Measurements from ENCODE around the gene BCAR1. TPM values are rescaled to one million over a fixed set of nuclear protein-coding genes. Genes with fewer than 3 reads are reported as not detected.

The BCAR1 gene
- total RNA-seq, 2 donors from 2014 or later = 51.1 to 181 TPM

DNA sequence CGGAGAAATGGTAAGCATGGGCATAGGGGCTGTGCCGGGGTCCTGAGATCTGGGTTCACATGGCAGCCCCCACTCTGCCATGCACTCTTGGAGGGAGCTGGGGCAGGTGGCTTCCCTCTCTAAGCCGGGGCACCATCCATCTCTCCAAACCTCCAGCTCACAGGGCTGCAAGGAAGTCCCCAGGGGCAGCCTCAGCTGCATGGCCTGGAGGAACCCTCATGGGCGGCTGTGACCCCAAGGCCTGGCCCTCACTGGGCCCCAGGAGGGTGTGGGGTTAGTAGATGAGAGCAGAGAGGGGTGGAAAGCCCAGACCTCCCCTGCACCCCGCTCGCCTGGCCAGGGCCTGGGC is 47.0 kb downstream of the BCAR1 start:
- TF ChIP-seq POLR2AphosphoS5 (IDR thresholded peaks at IDR 0.05) = no peak
- TF ChIP-seq, protein P1, sequence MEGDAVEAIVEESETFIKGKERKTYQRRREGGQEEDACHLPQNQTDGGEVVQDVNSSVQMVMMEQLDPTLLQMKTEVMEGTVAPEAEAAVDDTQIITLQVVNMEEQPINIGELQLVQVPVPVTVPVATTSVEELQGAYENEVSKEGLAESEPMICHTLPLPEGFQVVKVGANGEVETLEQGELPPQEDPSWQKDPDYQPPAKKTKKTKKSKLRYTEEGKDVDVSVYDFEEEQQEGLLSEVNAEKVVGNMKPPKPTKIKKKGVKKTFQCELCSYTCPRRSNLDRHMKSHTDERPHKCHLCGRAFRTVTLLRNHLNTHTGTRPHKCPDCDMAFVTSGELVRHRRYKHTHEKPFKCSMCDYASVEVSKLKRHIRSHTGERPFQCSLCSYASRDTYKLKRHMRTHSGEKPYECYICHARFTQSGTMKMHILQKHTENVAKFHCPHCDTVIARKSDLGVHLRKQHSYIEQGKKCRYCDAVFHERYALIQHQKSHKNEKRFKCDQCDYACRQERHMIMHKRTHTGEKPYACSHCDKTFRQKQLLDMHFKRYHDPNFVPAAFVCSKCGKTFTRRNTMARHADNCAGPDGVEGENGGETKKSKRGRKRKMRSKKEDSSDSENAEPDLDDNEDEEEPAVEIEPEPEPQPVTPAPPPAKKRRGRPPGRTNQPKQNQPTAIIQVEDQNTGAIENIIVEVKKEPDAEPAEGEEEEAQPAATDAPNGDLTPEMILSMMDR (IDR thresholded peaks at IDR 0.05) = no peak
- no peak for TF ChIP-seq POLR2A (IDR thresholded peaks at IDR 0.05)
- no peaks in the 10 kb centered on the region for H3K4me1 ChIP-seq (replicated peaks)
- no peak overlapping the region for H3K27ac ChIP-seq
- no peaks in the 10 kb centered on the region for H3K9me3 ChIP-seq
- intact Hi-C loops (cut with DNase I) = no loop called here
- 95% methylated on average over 4 of the region's 6 CpGs for WGBS
- no peaks in the 10 kb centered on the region for H3K36me3 ChIP-seq
- DNase-seq (ENCODE audit: low spot score) = no peak
- no peak overlapping the region for H3K4me3 ChIP-seq
- no peaks in the 10 kb centered on the region for H3K27me3 ChIP-seq (replicated peaks; ENCODE audit: insufficient read depth)

DNA sequence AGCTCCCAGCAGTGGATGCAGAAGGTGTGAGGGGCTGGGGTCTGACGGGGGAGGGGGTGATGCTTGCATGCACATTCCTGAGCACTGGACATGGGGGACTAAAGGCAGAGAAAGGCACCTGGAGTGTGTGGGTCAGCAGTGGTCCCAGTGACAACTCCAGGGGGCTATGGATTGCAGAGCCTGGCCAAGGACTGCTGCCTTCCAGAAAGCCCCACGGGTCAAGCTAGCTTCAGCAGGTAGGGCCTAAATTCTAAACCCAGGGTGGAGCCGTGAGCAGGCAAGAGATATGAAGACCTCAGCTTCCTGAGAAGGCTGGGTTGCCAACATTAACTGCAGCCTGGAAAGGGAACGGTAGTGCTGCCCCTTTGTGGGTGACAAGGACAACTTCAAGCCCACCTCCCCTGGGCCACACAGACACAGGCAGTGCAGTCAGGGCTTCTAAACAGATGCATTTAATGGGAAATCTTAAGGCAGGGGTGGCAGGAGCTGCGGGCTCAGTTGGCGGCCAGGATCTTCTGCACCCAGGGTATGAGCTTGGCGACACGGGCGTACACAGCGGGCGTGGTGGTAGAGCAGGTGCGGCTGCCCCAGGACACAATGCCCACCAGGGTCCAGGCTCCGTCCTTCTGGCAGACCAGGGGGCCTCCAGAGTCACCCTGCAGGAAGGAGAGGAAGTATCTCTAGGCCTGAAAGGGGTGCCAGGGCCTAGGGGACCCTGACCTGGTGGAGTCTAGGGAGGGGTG is 47.6 kb downstream of the BCAR1 start:
- no peaks in the 10 kb centered on the region for H3K9me3 ChIP-seq
- H3K36me3 ChIP-seq = no peaks in the 10 kb centered on the region
- WGBS = 83% methylated on average over 13 of the region's 13 CpGs
- intact Hi-C loops (cut with DNase I) = no loop called here
- H3K4me1 ChIP-seq (replicated peaks) = no peaks in the 10 kb centered on the region
- DNase-seq (ENCODE audit: low spot score) = no peak
- TF ChIP-seq POLR2A (IDR thresholded peaks at IDR 0.05) (no peak), POLR2AphosphoS5 (IDR thresholded peaks at IDR 0.05) (no peak)
- TF ChIP-seq, protein P1 (IDR thresholded peaks at IDR 0.05) = no peak
- H3K27ac ChIP-seq = no peak overlapping the region
- no peaks in the 10 kb centered on the region for H3K27me3 ChIP-seq (replicated peaks; ENCODE audit: insufficient read depth)
- no peak overlapping the region for H3K4me3 ChIP-seq

DNA sequence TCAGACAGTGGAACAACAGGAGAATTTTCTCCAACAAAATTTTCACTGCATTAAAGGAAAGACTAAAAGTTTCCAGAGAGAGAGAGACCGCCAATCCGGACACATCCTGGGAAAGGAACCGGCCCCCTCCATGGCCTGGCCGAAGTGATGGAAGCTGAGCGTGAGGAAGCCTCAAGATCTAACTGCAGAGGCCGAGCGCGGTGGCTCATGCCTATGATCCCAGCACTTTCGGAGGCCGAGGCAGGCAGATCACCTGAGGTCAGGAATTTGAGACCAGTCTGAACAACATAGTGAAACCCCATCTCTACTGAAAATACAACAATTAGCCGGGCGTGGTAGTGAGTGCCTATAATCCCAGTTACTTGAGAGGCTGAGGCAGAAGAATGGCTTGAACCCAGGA is 48.3 kb downstream of the BCAR1 start:
- DNase-seq (ENCODE audit: low spot score) = no peak
- intact Hi-C loops (cut with DNase I) = no loop called here
- TF ChIP-seq POLR2AphosphoS5 (IDR thresholded peaks at IDR 0.05) (no peak), POLR2A (IDR thresholded peaks at IDR 0.05) (no peak)
- TF ChIP-seq, protein P1 (IDR thresholded peaks at IDR 0.05) = no peak

DNA sequence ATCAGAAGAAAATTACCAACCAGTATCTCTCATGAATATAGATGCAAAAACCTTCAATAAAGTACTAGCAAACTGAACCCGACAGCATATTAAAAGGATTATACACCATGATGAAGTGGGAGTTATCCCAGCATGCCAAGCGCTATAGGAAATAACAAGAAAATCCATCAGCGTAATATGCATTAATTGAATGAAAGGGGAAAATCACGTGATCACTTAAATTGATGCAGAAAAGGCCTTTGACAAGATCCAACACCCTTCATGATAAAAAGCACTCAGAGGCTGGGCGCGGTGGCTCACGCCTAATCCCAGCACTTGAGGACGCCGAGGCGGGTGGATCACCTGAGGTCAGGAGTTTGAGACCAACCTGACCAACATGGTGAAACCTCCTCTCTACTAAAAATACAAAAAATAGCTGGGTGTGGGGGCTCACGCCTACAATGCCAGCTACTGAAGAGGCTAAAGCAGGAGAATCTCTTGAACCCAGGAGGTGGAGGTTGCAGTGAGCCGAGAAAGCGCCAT is 49.3 kb downstream of the BCAR1 start:
- no peaks in the 10 kb centered on the region for H3K9me3 ChIP-seq
- intact Hi-C loops (cut with DNase I) = no loop called here

More for the DNA sequence above, 48.3 kb downstream of the BCAR1 start:
- Histone ChIP-seq H3K27me3 (replicated peaks; ENCODE audit: insufficient read depth) (no peaks in the 10 kb centered on the region), H3K4me3 (no peak overlapping the region), H3K4me1 (replicated peaks) (no peaks in the 10 kb centered on the region), H3K36me3 (no peaks in the 10 kb centered on the region), H3K9me3 (no peaks in the 10 kb centered on the region), H3K27ac (no peak overlapping the region)
- WGBS = 86% methylated on average over 12 of the region's 12 CpGs

More for the DNA sequence above, 49.3 kb downstream of the BCAR1 start:
- WGBS = 92% methylated on average over 13 of the region's 13 CpGs
- H3K4me1 ChIP-seq (replicated peaks) = no peaks in the 10 kb centered on the region
- no peak for TF ChIP-seq POLR2AphosphoS5 (IDR thresholded peaks at IDR 0.05)
- TF ChIP-seq, protein P1 (IDR thresholded peaks at IDR 0.05) = no peak
- TF ChIP-seq POLR2A (IDR thresholded peaks at IDR 0.05) = no peak
- H3K36me3 ChIP-seq = no peaks in the 10 kb centered on the region
- no peak for DNase-seq (ENCODE audit: low spot score)
- H3K27ac ChIP-seq = no peak overlapping the region
- no peaks in the 10 kb centered on the region for H3K27me3 ChIP-seq (replicated peaks; ENCODE audit: insufficient read depth)
- H3K4me3 ChIP-seq = no peak overlapping the region

Data from prostate gland (tissue), 2 donors.